Keratinocyte (primary cell): ENCODE data around the gene MED12L. TPM values are rescaled to one million over a fixed set of nuclear protein-coding genes. Genes with fewer than 3 reads are reported as not detected.

Source experiments
- DNase-seq: peaks from one replicate; pipeline ENCODE4 v3.0.0-alpha.2; 2011; ENCODE audit warnings: low read depth, missing footprints, low spot score
- FAIRE-seq: peaks from 2 replicates; lab custom pipeline; 2011; peaks lifted over from hg19 to GRCh38; lab: Jason Lieb, UNC
- H2AFZ ChIP-seq: 2 replicates; pipeline ENCODE4 v1.6.0; 2012; ENCODE audit warnings: low read length, control low read depth, inconsistent platforms; ENCODE audit not compliant: control insufficient read depth
- H3K27ac ChIP-seq: 2 replicates; pipeline ENCODE4 v1.5.1; 2011; ENCODE audit warnings: low read length; ENCODE audit not compliant: control insufficient read depth, insufficient read depth
- H3K27me3 ChIP-seq: 3 replicates; pipeline ENCODE4 v1.6.0; 2011; ENCODE audit warnings: low read length; ENCODE audit not compliant: control insufficient read depth, insufficient read depth; ENCODE audit errors: extremely low read depth
- H3K36me3 ChIP-seq, 2 experiments: 2 replicates in 1 of 2; 3 replicates in 1 of 2; pipeline ENCODE4 v1.5.1; 2011; ENCODE audit warnings: low read length in 2 of 2, mild to moderate bottlenecking in 1 of 2; ENCODE audit not compliant: control insufficient read depth in 2 of 2, insufficient read depth in 2 of 2; ENCODE audit errors: extremely low read depth in 1 of 2
- H3K4me1 ChIP-seq: 3 replicates; pipeline ENCODE4 v1.5.1; 2011; ENCODE audit warnings: low read length; ENCODE audit not compliant: control insufficient read depth, insufficient read depth; ENCODE audit errors: extremely low read depth
- H3K4me2 ChIP-seq: 3 replicates; pipeline ENCODE4 v1.6.0; 2011; ENCODE audit warnings: low read depth, low read length; ENCODE audit not compliant: control insufficient read depth, insufficient read depth; ENCODE audit errors: extremely low read depth
- H3K4me3 ChIP-seq, 3 experiments: fragments of 200-600 bp in 1 of 3; sonication (generic) in 1 of 3; 2 replicates in 2 of 3; 3 replicates in 1 of 3; pipeline ENCODE4 v1.5.1; 2011 to 2016; ENCODE audit warnings: low read length in 3 of 3, mild to moderate bottlenecking in 3 of 3, control low read depth in 2 of 3, inconsistent platforms in 1 of 3, low read depth in 1 of 3, mixed read lengths in 1 of 3, mixed run types in 1 of 3, moderate library complexity in 1 of 3; ENCODE audit not compliant: control insufficient read depth in 2 of 3, insufficient read depth in 2 of 3; ENCODE audit errors: extremely low read depth in 1 of 3
- H3K79me2 ChIP-seq: 2 replicates; pipeline ENCODE4 v1.6.0; 2012; ENCODE audit warnings: low read length; ENCODE audit not compliant: control insufficient read depth, insufficient read depth
- H3K9ac ChIP-seq: 3 replicates; pipeline ENCODE4 v1.6.0; 2011; ENCODE audit warnings: low read length; ENCODE audit not compliant: control insufficient read depth, insufficient read depth; ENCODE audit errors: extremely low read depth
- H3K9me1 ChIP-seq: 3 replicates; pipeline ENCODE4 v1.6.0; 2011; ENCODE audit warnings: low read length; ENCODE audit not compliant: control insufficient read depth, insufficient read depth; ENCODE audit errors: extremely low read depth
- H3K9me3 ChIP-seq: 2 replicates; pipeline ENCODE4 v1.5.1; 2012; ENCODE audit warnings: low read depth, low read length; ENCODE audit not compliant: control insufficient read depth
- H4K20me1 ChIP-seq: 3 replicates; pipeline ENCODE4 v1.6.0; 2011; ENCODE audit warnings: low read length; ENCODE audit not compliant: control insufficient read depth, insufficient read depth; ENCODE audit errors: extremely low read depth
- EZH2 ChIP-seq: IDR thresholded peaks from one replicate; pipeline ENCODE4 v1.6.1; 2012; ENCODE audit warnings: inconsistent platforms, mild to moderate bottlenecking, low read length, moderate library complexity
- dilution Hi-C: fragments of 300-500 bp; cut with MboI; formaldehyde crosslinking; loops from one replicate; pipeline ENCODE4 v1.7.0; 2020; ENCODE audit warnings: low sequenced_read_pairs; ENCODE audit not compliant: extremely low pct_ligation_motif_present
- polyA plus RNA-seq, 5 experiments: library from polyadenylated mRNA; depleted of rRNA in 3 of 5; stranded (reverse) in 3 of 5; stranded (forward) in 1 of 5; unstranded in 1 of 5; fragments of >200 nt; gene quantifications; 1 replicate in 1 of 5; 2 replicates in 3 of 5; 3 replicates in 1 of 5; pipeline versions ENCODE4 v1.2.1 to v1.2.3, GENCODE V29; 2011 to 2012; ENCODE audit warnings: missing spikeins in 2 of 5, low read depth in 1 of 5, low replicate concordance in 1 of 5
- TF ChIP-seq, protein P1 (sequence below), 3 experiments: IDR thresholded peaks in 1 of 3; conservative IDR thresholded peaks in 1 of 3; optimal IDR thresholded peaks in 1 of 3; 2 replicates in 2 of 3; 3 replicates in 1 of 3; pipeline versions ENCODE3 to v1.5.1; 2011; ENCODE audit warnings: low read length in 3 of 3, mild to moderate bottlenecking in 3 of 3, moderate library complexity in 2 of 3, control low read depth in 1 of 3, inconsistent platforms in 1 of 3; ENCODE audit not compliant: insufficient read depth in 2 of 3; ENCODE audit errors: extremely low read depth in 1 of 3

MED12L gene
- polyA plus RNA-seq, 1 donor (not counting 4 experiments of a cell fraction or from before 2014, with no cell fraction given) = 0.04 TPM

DNA sequence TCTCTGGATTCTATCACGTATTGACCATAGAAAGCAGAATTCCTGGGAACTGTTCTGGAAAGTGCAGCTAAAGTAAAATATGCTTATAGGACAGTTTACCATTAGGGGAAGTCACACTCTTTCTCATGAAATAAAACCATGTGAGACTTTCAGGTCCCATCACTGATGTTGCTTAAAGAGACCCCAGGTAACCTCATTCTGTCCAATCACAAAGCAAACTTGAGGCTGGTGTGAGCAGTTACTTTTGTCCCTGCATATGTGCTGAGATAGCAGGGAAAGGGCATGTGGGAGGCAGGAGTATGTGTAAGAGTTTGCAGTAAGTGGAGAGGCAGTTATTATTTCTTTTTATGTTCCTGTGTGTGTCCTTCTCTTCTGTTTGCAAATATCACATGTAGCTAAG is 215.1 kb downstream of the MED12L start:
- Histone ChIP-seq H3K27ac (no peak overlapping the region), H3K36me3 (peaks cover 27 to 35% of the 10 kb centered on the region in 2 experiments), H3K79me2 (peaks cover 59% of the 10 kb centered on the region), H3K4me1 (peaks cover 37% of the 10 kb centered on the region), H3K4me3 (no peak overlapping the region), H3K4me2 (no peak overlapping the region), H3K9ac (no peak overlapping the region), H3K9me1 (no peaks in the 10 kb centered on the region), H3K27me3 (no peaks in the 10 kb centered on the region), H3K9me3 (no peaks in the 10 kb centered on the region), H4K20me1 (no peaks in the 10 kb centered on the region), H2AFZ (no peak overlapping the region)
- no peak for FAIRE-seq
- no peak for DNase-seq
- dilution Hi-C loops = no loop called here
- no peak for TF ChIP-seq EZH2
- TF ChIP-seq, protein P1, sequence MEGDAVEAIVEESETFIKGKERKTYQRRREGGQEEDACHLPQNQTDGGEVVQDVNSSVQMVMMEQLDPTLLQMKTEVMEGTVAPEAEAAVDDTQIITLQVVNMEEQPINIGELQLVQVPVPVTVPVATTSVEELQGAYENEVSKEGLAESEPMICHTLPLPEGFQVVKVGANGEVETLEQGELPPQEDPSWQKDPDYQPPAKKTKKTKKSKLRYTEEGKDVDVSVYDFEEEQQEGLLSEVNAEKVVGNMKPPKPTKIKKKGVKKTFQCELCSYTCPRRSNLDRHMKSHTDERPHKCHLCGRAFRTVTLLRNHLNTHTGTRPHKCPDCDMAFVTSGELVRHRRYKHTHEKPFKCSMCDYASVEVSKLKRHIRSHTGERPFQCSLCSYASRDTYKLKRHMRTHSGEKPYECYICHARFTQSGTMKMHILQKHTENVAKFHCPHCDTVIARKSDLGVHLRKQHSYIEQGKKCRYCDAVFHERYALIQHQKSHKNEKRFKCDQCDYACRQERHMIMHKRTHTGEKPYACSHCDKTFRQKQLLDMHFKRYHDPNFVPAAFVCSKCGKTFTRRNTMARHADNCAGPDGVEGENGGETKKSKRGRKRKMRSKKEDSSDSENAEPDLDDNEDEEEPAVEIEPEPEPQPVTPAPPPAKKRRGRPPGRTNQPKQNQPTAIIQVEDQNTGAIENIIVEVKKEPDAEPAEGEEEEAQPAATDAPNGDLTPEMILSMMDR (optimal IDR thresholded peaks at IDR 0.05 in 1 of 3, IDR thresholded peaks at IDR 0.05 in 1 of 3, conservative IDR thresholded peaks at IDR 0.05 in 1 of 3; ENCODE audit: extremely low read depth in 1 of 3, insufficient read depth in 2 of 3, low read length in 3 of 3) = no peak

DNA sequence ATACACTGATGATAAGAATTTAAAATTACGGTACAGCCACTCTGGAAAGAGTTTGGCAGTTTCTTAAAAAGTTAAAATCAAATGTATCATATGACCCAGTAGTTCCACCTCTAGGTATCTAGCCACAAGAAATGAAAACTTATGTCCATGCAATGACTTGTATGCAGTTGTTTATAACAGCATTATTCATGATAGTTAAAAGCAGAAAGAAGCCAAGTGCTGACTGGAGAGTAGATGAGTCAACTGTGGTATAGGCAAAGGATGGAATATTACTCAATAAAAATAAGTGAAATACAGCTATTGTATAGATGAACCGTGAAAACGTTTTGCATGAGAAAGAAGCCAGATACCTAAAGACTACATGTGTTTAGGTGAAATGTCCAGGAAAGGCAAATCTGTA is 216.3 kb downstream of the MED12L start:
- no peak overlapping the region for H2AFZ ChIP-seq
- peak overlapping the region; percentile 67 for H3K27ac ChIP-seq
- dilution Hi-C loops = no loop called here
- DNase-seq (no peak), FAIRE-seq (peak; percentile 41)
- H3K79me2 ChIP-seq = peaks cover 63% of the 10 kb centered on the region
- peak overlapping the region in 2 of 3 experiments; percentile 24 to 30 for H3K4me3 ChIP-seq
- no peaks in the 10 kb centered on the region for H3K9me1 ChIP-seq
- H3K36me3 ChIP-seq = peaks cover 24 to 30% of the 10 kb centered on the region in 2 experiments
- no peaks in the 10 kb centered on the region for H3K9me3 ChIP-seq
- H3K27me3 ChIP-seq = no peaks in the 10 kb centered on the region
- H4K20me1 ChIP-seq = no peaks in the 10 kb centered on the region
- no peak for TF ChIP-seq EZH2
- TF ChIP-seq, protein P1 (optimal IDR thresholded peaks at IDR 0.05 in 1 of 3, IDR thresholded peaks at IDR 0.05 in 1 of 3, conservative IDR thresholded peaks at IDR 0.05 in 1 of 3; ENCODE audit: extremely low read depth in 1 of 3, insufficient read depth in 2 of 3, low read length in 3 of 3) = no peak
- H3K9ac ChIP-seq = peak overlapping the region; percentile 56
- peaks cover 50% of the 10 kb centered on the region for H3K4me1 ChIP-seq
- H3K4me2 ChIP-seq = peak overlapping the region; percentile 58
